ENCODE data around the gene PCOLCE2.

Gene PCOLCE2, protein sequence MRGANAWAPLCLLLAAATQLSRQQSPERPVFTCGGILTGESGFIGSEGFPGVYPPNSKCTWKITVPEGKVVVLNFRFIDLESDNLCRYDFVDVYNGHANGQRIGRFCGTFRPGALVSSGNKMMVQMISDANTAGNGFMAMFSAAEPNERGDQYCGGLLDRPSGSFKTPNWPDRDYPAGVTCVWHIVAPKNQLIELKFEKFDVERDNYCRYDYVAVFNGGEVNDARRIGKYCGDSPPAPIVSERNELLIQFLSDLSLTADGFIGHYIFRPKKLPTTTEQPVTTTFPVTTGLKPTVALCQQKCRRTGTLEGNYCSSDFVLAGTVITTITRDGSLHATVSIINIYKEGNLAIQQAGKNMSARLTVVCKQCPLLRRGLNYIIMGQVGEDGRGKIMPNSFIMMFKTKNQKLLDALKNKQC

DNA sequence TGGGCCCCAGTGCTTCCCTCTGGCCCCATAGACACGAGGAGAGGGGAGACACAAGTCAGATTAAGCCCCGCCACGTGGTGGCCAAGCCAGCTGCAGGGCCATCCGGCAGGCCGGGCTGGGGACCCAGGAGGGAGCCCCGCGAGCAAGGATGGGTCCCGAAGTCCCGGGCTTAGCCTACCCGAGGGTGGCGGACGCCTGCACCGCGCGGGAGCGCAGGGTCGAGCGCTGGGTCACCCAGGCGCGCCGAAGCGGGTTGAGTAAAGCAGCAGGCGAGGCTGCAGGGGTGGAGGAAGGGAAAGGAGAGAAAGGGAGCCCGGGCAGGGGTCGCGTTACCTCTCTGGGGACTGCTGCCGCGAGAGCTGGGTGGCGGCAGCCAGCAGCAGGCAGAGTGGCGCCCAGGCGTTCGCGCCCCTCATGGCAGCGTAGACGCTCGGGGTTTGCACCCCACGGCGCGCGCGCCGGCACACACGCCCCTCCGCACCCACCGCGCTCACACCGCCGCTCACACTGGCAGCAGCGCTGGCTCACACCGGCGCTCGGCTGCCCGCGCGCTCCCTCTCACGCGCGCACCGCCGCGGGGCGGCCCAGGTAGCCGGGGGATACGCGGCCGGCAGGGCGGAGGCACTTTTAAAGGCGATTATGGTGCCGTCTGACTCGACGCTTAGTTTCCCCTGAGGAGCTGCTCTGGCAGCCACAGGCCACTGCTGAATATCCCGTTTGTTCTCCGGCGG, at the start of gene PCOLCE2:
TSS of gene PCOLCE2 (minus strand) at position 603 of the 731 bp plus-strand sequence. CDS start at position 416, 187 bp downstream.
- Histone ChIP-seq H3K27ac (peak within 1 kb of the TSS; percentile 57 to 88), H3K4me3 (peak within 1 kb of the TSS; percentile 84)
- TF ChIP-seq, protein P1, sequence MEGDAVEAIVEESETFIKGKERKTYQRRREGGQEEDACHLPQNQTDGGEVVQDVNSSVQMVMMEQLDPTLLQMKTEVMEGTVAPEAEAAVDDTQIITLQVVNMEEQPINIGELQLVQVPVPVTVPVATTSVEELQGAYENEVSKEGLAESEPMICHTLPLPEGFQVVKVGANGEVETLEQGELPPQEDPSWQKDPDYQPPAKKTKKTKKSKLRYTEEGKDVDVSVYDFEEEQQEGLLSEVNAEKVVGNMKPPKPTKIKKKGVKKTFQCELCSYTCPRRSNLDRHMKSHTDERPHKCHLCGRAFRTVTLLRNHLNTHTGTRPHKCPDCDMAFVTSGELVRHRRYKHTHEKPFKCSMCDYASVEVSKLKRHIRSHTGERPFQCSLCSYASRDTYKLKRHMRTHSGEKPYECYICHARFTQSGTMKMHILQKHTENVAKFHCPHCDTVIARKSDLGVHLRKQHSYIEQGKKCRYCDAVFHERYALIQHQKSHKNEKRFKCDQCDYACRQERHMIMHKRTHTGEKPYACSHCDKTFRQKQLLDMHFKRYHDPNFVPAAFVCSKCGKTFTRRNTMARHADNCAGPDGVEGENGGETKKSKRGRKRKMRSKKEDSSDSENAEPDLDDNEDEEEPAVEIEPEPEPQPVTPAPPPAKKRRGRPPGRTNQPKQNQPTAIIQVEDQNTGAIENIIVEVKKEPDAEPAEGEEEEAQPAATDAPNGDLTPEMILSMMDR (IDR thresholded peaks at IDR 0.05) = no peak
- no peak for DNase-seq (ENCODE audit: low spot score)

- TF ChIP-seq, protein P1 (IDR thresholded peaks at IDR 0.05) = no peak
- no peak overlapping the region for H3K4me3 ChIP-seq
- no peak for DNase-seq (ENCODE audit: low spot score)
- no peak overlapping the region for H3K27ac ChIP-seq
Measured at GRCh38 chr3:142935963-142936362, 47.1 kb upstream of the PCOLCE2 start.

DNA sequence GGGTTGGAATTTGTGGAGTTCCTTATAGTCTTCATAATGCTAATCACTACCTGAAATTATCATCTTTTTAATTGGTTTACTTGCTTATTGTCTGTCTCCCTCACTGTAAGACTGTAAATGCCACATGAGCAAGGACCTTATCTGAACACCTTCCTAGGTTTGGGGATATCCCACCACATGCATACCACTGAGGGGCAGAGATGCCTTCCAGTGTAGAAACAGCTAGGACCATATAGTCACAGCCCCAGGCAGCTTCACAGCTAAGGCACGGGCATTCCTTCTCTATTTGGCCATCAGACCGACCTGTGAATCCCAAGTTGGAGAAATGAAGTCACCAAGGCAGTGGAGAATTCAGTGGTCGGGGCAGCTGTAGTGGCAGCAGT, 46.0 kb upstream of the PCOLCE2 start:
- H3K4me3 ChIP-seq = no peak overlapping the region
- TF ChIP-seq, protein P1 (IDR thresholded peaks at IDR 0.05) = no peak
- H3K27ac ChIP-seq = no peak overlapping the region
- DNase-seq (ENCODE audit: low spot score) = no peak

DNA sequence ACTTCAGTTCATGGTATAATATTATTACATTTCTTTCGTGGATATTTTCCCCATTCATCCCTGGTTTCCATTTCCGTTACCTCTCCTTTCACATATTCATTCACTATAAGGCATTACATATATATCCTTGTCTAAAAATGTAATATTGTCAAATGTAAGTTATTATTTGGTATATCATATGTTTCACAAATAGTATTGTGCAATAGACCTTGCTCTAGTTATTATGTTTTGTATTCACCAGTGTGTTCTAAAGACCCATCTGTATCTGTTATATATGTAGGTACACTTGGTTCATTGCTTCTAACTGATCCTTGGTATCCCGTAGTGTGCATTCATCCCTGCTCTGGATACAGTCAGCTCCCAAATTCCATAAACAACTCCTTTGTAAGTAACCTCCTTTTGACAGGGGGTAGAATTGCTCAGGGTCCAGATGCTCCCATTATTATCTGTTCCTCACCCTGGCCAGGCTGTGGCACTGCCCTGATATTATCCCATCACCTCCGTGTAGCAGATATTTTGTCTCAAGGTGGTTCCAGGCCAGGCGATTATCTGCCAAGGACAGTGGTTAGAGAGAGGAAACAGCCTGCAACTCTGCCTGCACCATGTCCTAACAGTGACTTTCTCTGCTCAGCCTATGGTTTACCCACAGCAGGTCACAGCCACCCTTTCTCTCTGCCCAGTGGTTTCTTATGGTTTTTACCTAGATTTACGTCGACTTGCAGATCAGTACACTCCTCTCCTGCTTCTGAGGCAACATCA, 45.4 kb upstream of the PCOLCE2 start:
- TF ChIP-seq, protein P1 (IDR thresholded peaks at IDR 0.05) = no peak
- DNase-seq (ENCODE audit: low spot score) = no peak
- Histone ChIP-seq H3K27ac (no peak overlapping the region), H3K4me3 (no peak overlapping the region)

- Histone ChIP-seq H3K4me3 (no peak overlapping the region), H3K27ac (no peak overlapping the region)
- no peak for DNase-seq (ENCODE audit: low spot score)
- TF ChIP-seq, protein P1 (IDR thresholded peaks at IDR 0.05) = no peak
Measured at GRCh38 chr3:142931222-142931621, 42.3 kb upstream of the PCOLCE2 start.

DNA sequence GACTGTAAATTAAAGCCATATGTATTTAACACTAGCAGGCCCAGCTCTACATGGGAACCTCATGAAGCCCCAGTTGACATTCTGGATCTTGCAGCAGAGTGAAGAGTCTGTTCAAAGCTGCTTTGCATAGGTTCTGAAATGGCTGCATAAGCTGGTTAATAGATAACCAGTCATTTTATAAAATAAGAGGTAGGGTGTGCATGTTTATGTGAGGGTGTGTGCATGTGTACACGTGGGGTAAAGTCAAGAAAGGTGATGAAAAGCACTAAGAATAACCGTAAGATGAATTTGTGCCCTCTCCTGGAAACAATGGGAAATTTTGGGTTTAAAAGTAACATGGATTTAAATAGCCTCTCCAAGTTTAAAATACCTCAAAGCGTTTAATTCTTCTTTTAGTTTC, 41.6 kb upstream of the PCOLCE2 start:
- H3K27ac ChIP-seq = no peak overlapping the region
- TF ChIP-seq, protein P1 (IDR thresholded peaks at IDR 0.05) = no peak
- H3K4me3 ChIP-seq = no peak overlapping the region
- no peak for DNase-seq (ENCODE audit: low spot score)

Measured in coronary artery (tissue), 2 donors.